T-helper 17 cell (primary cell): ENCODE measurements around the gene ELAC2. TPM values are rescaled to one million over a fixed set of nuclear protein-coding genes. Genes with fewer than 3 reads are reported as not detected.
"Not testable (repeated sequence)": the region's sequence is repeated elsewhere in the genome, so short reads cannot be mapped to it uniquely, and the experiment has no call there.

ENCODE experiments used
- ATAC-seq: fragments of 150-1000 bp; cut with Tn5 transposase; 2 replicates; pipeline ENCODE4 v1.10.0; 2021; ENCODE audit warnings: mild to moderate bottlenecking, moderate library complexity
- DNase-seq, 3 donors: peaks; one replicate each; pipeline versions ENCODE4 v3.0.0 to v3.0.0-alpha.2; 2020 to 2021
- H3K9me3 ChIP-seq: one replicate; pipeline ENCODE4 v1.7.0; 2013; ENCODE audit warnings: low read length, mild to moderate bottlenecking; ENCODE audit not compliant: control insufficient read depth, poor library complexity, severe bottlenecking
- H3K27ac Mint-ChIP-seq: one replicate; pipeline ENCODE4 v1.8.0; 2022; ENCODE audit warnings: mild to moderate bottlenecking, moderate library complexity, mixed read lengths
- H3K27me3 Mint-ChIP-seq: one replicate; pipeline ENCODE4 v1.8.0; 2022; ENCODE audit warnings: mixed read lengths
- H3K36me3 Mint-ChIP-seq: one replicate; pipeline ENCODE4 v1.8.0; 2022; ENCODE audit warnings: low read depth, mixed read lengths
- H3K4me1 Mint-ChIP-seq: one replicate; pipeline ENCODE4 v1.8.0; 2022; ENCODE audit warnings: mild to moderate bottlenecking, mixed read lengths
- H3K4me3 Mint-ChIP-seq: one replicate; pipeline ENCODE4 v1.8.0; 2022; ENCODE audit warnings: mild to moderate bottlenecking, moderate library complexity, mixed read lengths
- total RNA-seq, 4 donors: library from RNA in 2 of 4; stranded (reverse) in 2 of 4; gene quantifications; one replicate each; pipeline ENCODE4 v1.2.3 and lab custom pipeline; 2022 to 2026

The ELAC2 gene
- total RNA-seq, 2 donors from 2014 or later: 48.8 to 62.9 TPM

GRCh38 chr17:12993631-12994030 lies 24.2 kb downstream of the ELAC2 start:
- Mint-ChIP-seq H3K4me1 (no peaks in the 10 kb centered on the region), H3K36me3 (peaks cover 13% of the 10 kb centered on the region), H3K27ac (no peak overlapping the region), H3K4me3 (no peak overlapping the region), H3K27me3 (no peaks in the 10 kb centered on the region)
- DNase-seq (no peak), ATAC-seq (no peak)
- no peaks in the 10 kb centered on the region for H3K9me3 ChIP-seq

GRCh38 chr17:12992676-12993075 lies 25.2 kb downstream of the ELAC2 start:
- ATAC-seq: no peak
- Mint-ChIP-seq H3K27ac (no peak overlapping the region), H3K27me3 (no peaks in the 10 kb centered on the region), H3K4me3 (no peak overlapping the region), H3K36me3 (peaks cover 12% of the 10 kb centered on the region), H3K4me1 (peaks cover 3% of the 10 kb centered on the region)
- no peaks in the 10 kb centered on the region for H3K9me3 ChIP-seq
- DNase-seq: no peak

DNA sequence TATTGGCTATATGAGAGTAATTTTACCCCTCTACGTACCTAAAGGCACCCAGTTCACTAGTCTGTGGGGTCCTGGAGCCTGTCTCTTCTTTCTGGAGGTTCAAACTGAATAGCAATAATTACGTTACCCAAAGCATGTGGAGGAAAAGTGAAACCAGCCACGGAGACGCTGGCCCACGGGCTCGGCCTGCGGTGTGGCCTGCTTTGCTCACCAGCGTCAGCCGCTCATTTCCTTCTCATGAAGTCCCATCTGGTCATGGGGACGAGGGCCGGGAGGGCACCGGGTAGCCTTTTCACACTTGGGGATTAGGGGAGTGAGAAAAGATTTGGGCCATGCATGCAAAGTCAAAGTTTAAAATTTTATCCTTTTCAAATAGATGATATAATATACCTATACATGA lies 26.9 kb downstream of the ELAC2 start:
- Mint-ChIP-seq H3K27ac (no peak overlapping the region), H3K36me3 (peaks cover 10% of the 10 kb centered on the region), H3K4me1 (peaks cover 3% of the 10 kb centered on the region), H3K4me3 (no peak overlapping the region), H3K27me3 (no peaks in the 10 kb centered on the region)
- no peak for ATAC-seq
- H3K9me3 ChIP-seq: no peaks in the 10 kb centered on the region
- DNase-seq: no peak

DNA sequence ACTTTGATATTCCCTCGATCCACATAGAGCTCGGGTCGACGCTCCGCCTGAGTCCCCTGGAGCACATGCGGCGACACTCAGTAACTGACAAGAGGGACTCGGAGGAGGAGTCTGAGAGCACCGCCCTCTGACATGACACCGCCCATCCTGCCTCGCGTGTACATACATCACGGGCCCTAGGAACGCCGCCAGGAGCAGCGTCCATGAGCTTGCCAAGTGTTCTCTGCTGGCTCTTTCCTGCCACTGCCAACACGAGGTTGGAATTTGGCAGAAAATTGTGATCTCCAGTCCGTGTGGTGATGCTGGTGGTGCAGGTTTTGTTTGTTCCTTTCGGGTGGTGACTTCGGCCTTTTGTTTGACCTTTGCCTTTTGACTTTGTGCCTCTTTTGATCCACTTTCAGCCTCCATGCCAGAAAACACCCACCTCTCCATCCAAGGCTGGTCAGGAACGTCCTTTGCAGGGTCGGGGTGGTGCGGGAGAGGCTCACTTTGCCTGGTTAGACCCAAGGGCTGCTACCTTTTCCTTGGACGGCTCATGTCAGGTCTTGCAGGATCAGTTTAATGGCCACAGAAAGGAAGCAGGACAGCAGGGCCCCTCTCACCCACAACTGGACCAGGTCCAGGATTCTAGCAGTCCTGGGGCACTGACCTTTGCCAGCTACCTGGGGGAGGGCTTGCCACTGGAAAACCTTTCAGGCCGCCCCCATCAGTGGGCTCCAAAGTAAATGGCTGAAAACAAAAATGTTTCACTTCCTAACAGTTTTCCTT lies 27.6 kb downstream of the ELAC2 start:
- ATAC-seq (no peak), DNase-seq (no peak)
- no peak overlapping the region for H3K27ac Mint-ChIP-seq
- peaks cover 10% of the 10 kb centered on the region for H3K36me3 Mint-ChIP-seq
- H3K9me3 ChIP-seq: no peaks in the 10 kb centered on the region
- no peaks in the 10 kb centered on the region for H3K27me3 Mint-ChIP-seq
- no peak overlapping the region for H3K4me3 Mint-ChIP-seq
- H3K4me1 Mint-ChIP-seq: peaks cover 3% of the 10 kb centered on the region

DNA sequence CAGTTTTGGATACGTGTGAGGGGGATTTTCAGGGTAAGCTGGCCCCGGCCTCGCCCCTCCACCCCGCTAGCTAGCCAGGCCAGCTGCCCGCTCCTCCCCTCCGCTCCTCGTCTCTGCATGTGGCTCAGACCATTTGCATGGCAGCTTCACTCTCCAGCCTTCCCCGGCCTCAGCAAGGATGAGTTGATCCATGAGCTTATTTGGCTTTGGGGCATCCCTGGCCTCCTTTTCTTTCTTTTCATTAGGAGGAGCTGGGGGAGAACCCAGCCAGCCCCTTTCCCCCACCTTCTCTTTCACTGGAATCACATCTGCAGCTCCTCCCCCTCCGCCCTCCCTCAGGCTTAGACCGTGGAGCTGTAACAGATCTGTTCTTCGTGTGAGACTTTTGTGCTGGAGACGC lies 30.7 kb downstream of the ELAC2 start:
- H3K4me1 Mint-ChIP-seq: peaks cover 3% of the 10 kb centered on the region
- no peak overlapping the region for H3K4me3 Mint-ChIP-seq
- no peak overlapping the region for H3K27ac Mint-ChIP-seq
- H3K36me3 Mint-ChIP-seq: peaks cover 4% of the 10 kb centered on the region
- peaks cover 9% of the 10 kb centered on the region for H3K27me3 Mint-ChIP-seq
- ATAC-seq: no peak
- no peak for DNase-seq
- H3K9me3 ChIP-seq: no peaks in the 10 kb centered on the region

- Mint-ChIP-seq H3K36me3 (no peaks in the 10 kb centered on the region), H3K4me1 (peaks cover 3% of the 10 kb centered on the region), H3K4me3 (no peak overlapping the region), H3K27me3 (peaks cover 13% of the 10 kb centered on the region), H3K27ac (no peak overlapping the region)
- no peaks in the 10 kb centered on the region for H3K9me3 ChIP-seq
- no peak for DNase-seq
- ATAC-seq: no peak
These were observed 32.2 kb downstream of the ELAC2 start for GRCh38 chr17:12985431-12986293.

DNA sequence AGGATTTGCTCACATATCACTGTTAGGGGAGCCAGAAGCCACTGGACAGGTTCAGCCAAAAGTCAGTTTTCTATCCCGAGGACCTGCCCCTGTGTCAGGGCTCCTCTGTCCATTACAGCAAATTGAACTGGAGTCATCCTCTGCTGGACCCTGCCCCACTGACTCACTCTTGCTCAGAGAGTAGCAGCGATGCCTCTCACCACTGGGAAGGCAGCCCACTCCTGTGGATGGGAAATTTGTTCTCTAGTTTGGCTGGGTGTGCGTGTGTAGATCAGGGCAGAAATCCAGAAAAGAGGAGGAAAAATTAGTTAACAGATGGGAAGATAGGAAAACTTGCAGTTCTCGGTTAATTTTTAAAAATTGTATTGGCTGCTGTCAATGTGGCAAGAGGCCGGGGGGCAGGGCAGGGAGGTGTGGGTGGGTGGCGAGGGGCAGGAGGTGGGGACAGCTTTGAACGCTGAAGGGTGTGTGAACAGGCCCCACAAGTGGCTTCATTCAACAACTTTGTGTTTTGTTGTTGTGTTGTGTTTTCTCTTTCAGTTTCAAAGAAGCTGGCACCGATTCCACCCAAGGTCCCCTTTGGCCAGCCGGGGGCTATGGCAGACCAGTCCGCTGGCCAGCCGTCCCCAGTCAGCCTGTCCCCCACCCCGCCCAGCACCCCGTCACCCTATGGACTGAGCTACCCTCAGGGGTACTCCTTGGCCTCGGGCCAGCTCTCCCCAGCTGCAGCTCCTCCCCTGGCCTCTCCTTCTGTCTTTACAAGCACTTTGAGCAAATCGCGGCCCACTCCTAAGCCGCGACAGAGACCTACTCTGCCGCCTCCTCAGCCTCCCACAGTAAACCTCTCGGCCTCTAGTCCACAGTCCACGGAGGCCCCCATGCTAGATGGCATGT lies 33.6 kb downstream of the ELAC2 start:
- no peaks in the 10 kb centered on the region for H3K9me3 ChIP-seq
- Mint-ChIP-seq H3K27ac (no peak overlapping the region), H3K27me3 (peaks cover 18% of the 10 kb centered on the region), H3K36me3 (no peaks in the 10 kb centered on the region), H3K4me3 (no peak overlapping the region), H3K4me1 (peaks cover 3% of the 10 kb centered on the region)
- ATAC-seq (no peak), DNase-seq (no peak)

- DNase-seq: no peak
- no peak overlapping the region for H3K27ac Mint-ChIP-seq
These were observed 35.6 kb downstream of the ELAC2 start for GRCh38 chr17:12982224-12982623.

DNA sequence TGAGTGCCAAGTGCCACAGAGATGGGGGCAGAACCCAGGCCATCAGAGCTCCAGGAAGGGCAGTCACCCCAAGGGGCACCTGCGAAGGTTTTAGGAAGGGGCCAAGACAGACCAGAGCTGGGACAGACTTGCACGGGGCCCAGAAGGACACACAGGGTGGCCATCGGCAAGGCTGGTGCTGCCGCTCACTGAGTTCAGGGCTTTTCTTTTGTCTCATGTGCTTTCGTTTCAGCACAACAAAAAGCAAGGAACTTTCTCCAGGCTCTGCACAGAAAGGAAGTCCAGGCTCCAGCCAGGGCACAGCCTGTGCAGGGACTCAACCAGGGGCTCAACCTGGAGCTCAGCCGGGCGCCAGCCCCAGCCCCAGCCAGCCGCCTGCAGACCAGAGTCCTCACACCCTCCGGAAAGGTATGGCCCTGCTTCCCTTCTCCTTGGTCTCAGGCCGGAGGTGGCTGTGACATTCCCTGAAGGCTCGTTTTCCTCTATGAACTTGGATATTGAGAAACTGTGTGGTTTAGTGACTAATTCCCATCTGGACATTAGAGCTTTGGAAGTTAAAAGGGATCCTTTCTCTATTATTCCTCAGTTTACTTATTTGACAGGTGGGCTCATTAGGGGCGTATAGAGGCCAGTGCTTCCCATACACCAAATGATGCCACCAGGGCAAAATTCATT lies 37.9 kb downstream of the ELAC2 start:
- no peak overlapping the region for H3K4me3 Mint-ChIP-seq
- H3K4me1 Mint-ChIP-seq: no peaks in the 10 kb centered on the region
- no peak overlapping the region for H3K27ac Mint-ChIP-seq
- no peak for DNase-seq
- no peaks in the 10 kb centered on the region for H3K9me3 ChIP-seq
- H3K27me3 Mint-ChIP-seq: peaks cover 49% of the 10 kb centered on the region
- no peak for ATAC-seq
- no peaks in the 10 kb centered on the region for H3K36me3 Mint-ChIP-seq

More at GRCh38 chr17:12982224-12982623, 35.6 kb downstream of the ELAC2 start:
- Mint-ChIP-seq H3K36me3 (no peaks in the 10 kb centered on the region), H3K4me3 (no peak overlapping the region), H3K4me1 (no peaks in the 10 kb centered on the region), H3K27me3 (peaks cover 36% of the 10 kb centered on the region)
- H3K9me3 ChIP-seq: no peaks in the 10 kb centered on the region
- ATAC-seq: no peak

DNA sequence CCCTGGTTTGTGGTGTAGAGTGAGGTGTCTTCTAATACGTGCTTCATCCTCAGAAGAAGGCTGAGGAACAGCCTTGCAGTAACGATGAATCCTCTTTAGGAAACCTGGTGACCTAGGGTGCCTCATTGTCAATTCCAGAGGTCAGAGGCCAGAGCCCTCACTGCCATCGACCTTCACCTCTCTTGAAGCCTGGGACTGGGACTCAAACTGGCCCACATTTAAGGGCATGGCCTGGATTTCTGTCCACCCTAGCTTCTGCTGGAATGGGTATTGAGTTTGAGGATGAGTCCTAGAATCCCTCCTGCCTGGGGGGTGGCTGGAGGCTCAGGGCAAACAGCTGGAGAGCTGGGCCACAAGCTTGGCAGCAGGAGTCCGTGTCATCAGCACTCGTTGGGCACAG lies 38.6 kb downstream of the ELAC2 start:
- H3K27ac Mint-ChIP-seq: no peak overlapping the region
- H3K4me1 Mint-ChIP-seq: peaks cover 1% of the 10 kb centered on the region
- no peak overlapping the region for H3K4me3 Mint-ChIP-seq
- peaks cover 55% of the 10 kb centered on the region for H3K27me3 Mint-ChIP-seq
- H3K36me3 Mint-ChIP-seq: peaks cover 2% of the 10 kb centered on the region
- DNase-seq (no peak), ATAC-seq (no peak)
- H3K9me3 ChIP-seq: no peaks in the 10 kb centered on the region

- not testable (repeated sequence) for H3K4me3 Mint-ChIP-seq, H3K36me3 Mint-ChIP-seq, H3K9me3 ChIP-seq, H3K4me1 Mint-ChIP-seq, DNase-seq, H3K27ac Mint-ChIP-seq, ATAC-seq
- peaks cover 53% of the 10 kb centered on the region for H3K27me3 Mint-ChIP-seq
These were observed 39.0 kb downstream of the ELAC2 start for GRCh38 chr17:12978787-12979186.

- ATAC-seq: no peak
- H3K9me3 ChIP-seq: no peaks in the 10 kb centered on the region
- Mint-ChIP-seq H3K27me3 (peaks cover 58% of the 10 kb centered on the region), H3K36me3 (peaks cover 2% of the 10 kb centered on the region), H3K4me3 (no peak overlapping the region), H3K27ac (no peak overlapping the region), H3K4me1 (peaks cover 2% of the 10 kb centered on the region)
- DNase-seq: no peak
These were observed 40.6 kb downstream of the ELAC2 start for GRCh38 chr17:12977008-12977751.
